Smooth muscle cell (in vitro differentiated cells): ENCODE measurements around the gene HEPHL1. TPM values are rescaled to one million over a fixed set of nuclear protein-coding genes. Genes with fewer than 3 reads are reported as not detected.

Experiments used
- DNase-seq: peaks from one replicate; lab custom pipeline; 2025; ENCODE audit not compliant: unreplicated experiment; lab: John Stamatoyannopoulos, UW
- H2AFZ ChIP-seq: fragments of 200-600 bp; sonication (generic); 2 replicates; pipeline ENCODE4 v1.6.0; 2016; ENCODE audit warnings: antibody characterized with exemption, low read depth, mild to moderate bottlenecking
- H3F3A ChIP-seq: fragments of 200-600 bp; sonication (generic); 2 replicates; pipeline ENCODE4 v1.6.0; 2017; ENCODE audit warnings: antibody characterized with exemption, low read depth
- H3K27ac ChIP-seq: fragments of 200-600 bp; sonication (generic); 2 replicates; pipeline ENCODE4 v1.5.1; 2016; ENCODE audit warnings: low read depth, mild to moderate bottlenecking
- H3K27me3 ChIP-seq: fragments of 200-600 bp; sonication (generic); 2 replicates; pipeline ENCODE4 v1.6.1; 2016; ENCODE audit warnings: low read depth, mild to moderate bottlenecking
- H3K36me3 ChIP-seq: fragments of 200-600 bp; sonication (generic); 2 replicates; pipeline ENCODE4 v1.5.1; 2016; ENCODE audit warnings: low read depth
- H3K4me1 ChIP-seq: fragments of 200-600 bp; sonication (generic); 2 replicates; pipeline ENCODE4 v1.5.1; 2016; ENCODE audit warnings: low read depth
- H3K4me2 ChIP-seq: fragments of 200-600 bp; sonication (generic); 2 replicates; pipeline ENCODE4 v1.6.0; 2016; ENCODE audit warnings: mild to moderate bottlenecking
- H3K4me3 ChIP-seq: fragments of 200-600 bp; sonication (generic); 2 replicates; pipeline ENCODE4 v1.5.1; 2016; ENCODE audit warnings: mild to moderate bottlenecking
- H3K79me2 ChIP-seq: fragments of 200-600 bp; sonication (generic); 2 replicates; pipeline ENCODE4 v1.6.0; 2016; ENCODE audit warnings: low read depth, mild to moderate bottlenecking
- H3K9ac ChIP-seq: fragments of 200-600 bp; sonication (generic); 2 replicates; pipeline ENCODE4 v1.6.0; 2016; ENCODE audit warnings: low read depth
- H3K9me3 ChIP-seq: fragments of 200-600 bp; sonication (generic); replicated peaks from 2 replicates; pipeline ENCODE4 v1.5.1; 2016; ENCODE audit warnings: low read depth
- H4K20me1 ChIP-seq: fragments of 200-600 bp; sonication (generic); 2 replicates; pipeline ENCODE4 v1.6.0; 2016; ENCODE audit warnings: low read depth
- WGBS: methylation state at CpG from one replicate; pipeline ENCODE4 v1.1.7; 2016; ENCODE audit warnings: low lambda C conversion rate; 5-methylcytosine and 5-hydroxymethylcytosine counted together
- polyA plus RNA-seq: library from polyadenylated mRNA; unstranded; fragments of >200 nt; fragmentation: Nextera tagmentation; extraction: Ambion mirVana; gene quantifications from 2 replicates; pipeline ENCODE4 v1.2.1, GENCODE V29; 2016
- total RNA-seq: library from RNA; depleted of rRNA; stranded (reverse); fragments of >200 nt; gene quantifications from 2 replicates; pipeline ENCODE4 v1.2.3, GENCODE V29; 2014
- TF ChIP-seq, protein P1 (sequence below): fragments of 200-600 bp; sonication (generic); IDR thresholded peaks from 2 replicates; pipeline ENCODE4 v1.5.1; 2017; ENCODE audit warnings: borderline replicate concordance, mild to moderate bottlenecking, antibody characterized with exemption; ENCODE audit not compliant: insufficient read depth, poor library complexity, severe bottlenecking

The HEPHL1 gene
- total and polyA plus RNA-seq, 2 experiments from 2014 or later = 0.13 to 0.21 TPM

GRCh38 chr11:94046796-94047195, 25.6 kb downstream of the HEPHL1 start:
- Histone ChIP-seq H3K36me3 (no peaks in the 10 kb centered on the region), H3K9ac (no peak overlapping the region), H3F3A (no peaks in the 10 kb centered on the region), H3K4me2 (no peak overlapping the region), H3K9me3 (no peaks in the 10 kb centered on the region), H2AFZ (no peak overlapping the region), H4K20me1 (no peaks in the 10 kb centered on the region), H3K79me2 (no peaks in the 10 kb centered on the region), H3K4me3 (no peak overlapping the region), H3K27me3 (no peaks in the 10 kb centered on the region), H3K27ac (no peak overlapping the region), H3K4me1 (no peaks in the 10 kb centered on the region)
- TF ChIP-seq, protein P1, sequence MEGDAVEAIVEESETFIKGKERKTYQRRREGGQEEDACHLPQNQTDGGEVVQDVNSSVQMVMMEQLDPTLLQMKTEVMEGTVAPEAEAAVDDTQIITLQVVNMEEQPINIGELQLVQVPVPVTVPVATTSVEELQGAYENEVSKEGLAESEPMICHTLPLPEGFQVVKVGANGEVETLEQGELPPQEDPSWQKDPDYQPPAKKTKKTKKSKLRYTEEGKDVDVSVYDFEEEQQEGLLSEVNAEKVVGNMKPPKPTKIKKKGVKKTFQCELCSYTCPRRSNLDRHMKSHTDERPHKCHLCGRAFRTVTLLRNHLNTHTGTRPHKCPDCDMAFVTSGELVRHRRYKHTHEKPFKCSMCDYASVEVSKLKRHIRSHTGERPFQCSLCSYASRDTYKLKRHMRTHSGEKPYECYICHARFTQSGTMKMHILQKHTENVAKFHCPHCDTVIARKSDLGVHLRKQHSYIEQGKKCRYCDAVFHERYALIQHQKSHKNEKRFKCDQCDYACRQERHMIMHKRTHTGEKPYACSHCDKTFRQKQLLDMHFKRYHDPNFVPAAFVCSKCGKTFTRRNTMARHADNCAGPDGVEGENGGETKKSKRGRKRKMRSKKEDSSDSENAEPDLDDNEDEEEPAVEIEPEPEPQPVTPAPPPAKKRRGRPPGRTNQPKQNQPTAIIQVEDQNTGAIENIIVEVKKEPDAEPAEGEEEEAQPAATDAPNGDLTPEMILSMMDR = no peak
- WGBS = 84% methylated on average over 1 of the region's 1 CpG
- DNase-seq = no peak

- 96% methylated on average over 2 of the region's 2 CpGs for WGBS
- Histone ChIP-seq H3K4me2 (no peak overlapping the region), H3K27me3 (no peaks in the 10 kb centered on the region), H2AFZ (no peak overlapping the region), H4K20me1 (no peaks in the 10 kb centered on the region), H3K36me3 (no peaks in the 10 kb centered on the region), H3K9ac (no peak overlapping the region), H3K27ac (no peak overlapping the region), H3K4me1 (no peaks in the 10 kb centered on the region), H3K79me2 (no peaks in the 10 kb centered on the region), H3K9me3 (no peaks in the 10 kb centered on the region), H3K4me3 (no peak overlapping the region), H3F3A (no peaks in the 10 kb centered on the region)
- TF ChIP-seq, protein P1 = no peak
- no peak for DNase-seq
Observed at GRCh38 chr11:94048032-94048709, 27.0 kb downstream of the HEPHL1 start.

DNA sequence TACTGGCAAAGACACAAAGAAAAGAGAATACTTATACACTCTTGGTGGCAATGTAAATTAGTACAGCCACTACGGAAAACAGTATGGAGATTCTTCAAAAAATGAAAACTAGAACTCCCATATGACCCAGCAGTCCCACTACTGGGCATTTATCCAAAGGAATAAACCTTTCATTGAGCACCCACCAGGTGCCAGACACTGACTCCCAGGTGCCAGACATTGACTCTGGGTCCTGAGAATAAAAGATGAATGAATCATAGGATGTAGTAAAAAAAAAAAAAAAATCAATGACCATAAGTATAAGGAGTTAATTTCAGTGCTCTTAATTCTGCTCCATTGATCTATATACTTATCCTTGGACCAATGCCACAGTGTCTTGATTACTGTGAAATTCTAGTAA, 28.2 kb downstream of the HEPHL1 start:
- H3K9me3 ChIP-seq = no peaks in the 10 kb centered on the region
- WGBS = 92% methylated on average over 1 of the region's 1 CpG
- H3F3A ChIP-seq = no peaks in the 10 kb centered on the region
- no peaks in the 10 kb centered on the region for H3K36me3 ChIP-seq
- no peaks in the 10 kb centered on the region for H3K79me2 ChIP-seq
- H3K9ac ChIP-seq = no peak overlapping the region
- no peak overlapping the region for H3K27ac ChIP-seq
- H3K4me3 ChIP-seq = no peak overlapping the region
- no peak for DNase-seq
- H3K27me3 ChIP-seq = no peaks in the 10 kb centered on the region
- no peak overlapping the region for H3K4me2 ChIP-seq
- no peaks in the 10 kb centered on the region for H4K20me1 ChIP-seq
- H3K4me1 ChIP-seq = no peaks in the 10 kb centered on the region
- TF ChIP-seq, protein P1 = no peak
- H2AFZ ChIP-seq = no peak overlapping the region

DNA sequence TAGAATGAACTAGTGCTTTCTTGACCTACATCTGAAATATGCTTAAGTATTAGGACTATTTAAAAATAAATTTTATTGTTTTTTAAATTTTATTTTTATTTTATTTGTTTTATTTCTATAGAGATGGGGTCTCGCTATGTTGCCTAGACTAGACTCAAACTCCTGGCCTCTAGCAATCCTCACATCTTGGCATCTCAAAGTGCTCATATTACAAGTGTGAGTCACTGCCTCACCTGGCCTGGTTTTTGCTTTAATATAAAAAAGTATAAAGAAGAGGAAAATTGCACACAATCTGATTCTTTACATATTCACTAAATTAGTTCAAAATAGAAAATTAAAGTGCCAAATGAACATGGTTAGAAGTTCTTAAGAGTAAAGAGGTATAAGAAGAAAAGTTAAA, 37.5 kb downstream of the HEPHL1 start:
- no peaks in the 10 kb centered on the region for H3K36me3 ChIP-seq
- H3F3A ChIP-seq = no peaks in the 10 kb centered on the region
- whole genome bisulfite sequencing = 86% methylated on average over 1 of the region's 1 CpG
- TF ChIP-seq, protein P1 = no peak
- no peaks in the 10 kb centered on the region for H3K9me3 ChIP-seq
- DNase-seq = no peak
- H3K4me2 ChIP-seq = no peak overlapping the region
- H3K4me3 ChIP-seq = no peak overlapping the region
- no peaks in the 10 kb centered on the region for H3K79me2 ChIP-seq
- H4K20me1 ChIP-seq = no peaks in the 10 kb centered on the region
- no peak overlapping the region for H3K27ac ChIP-seq
- peaks cover 5% of the 10 kb centered on the region for H3K27me3 ChIP-seq
- H3K4me1 ChIP-seq = no peaks in the 10 kb centered on the region
- H2AFZ ChIP-seq = no peak overlapping the region
- no peak overlapping the region for H3K9ac ChIP-seq
